Measurements from ENCODE around the gene CAPN15.
"Not testable (repeated sequence)": the region's sequence is repeated elsewhere in the genome, so short reads cannot be mapped to it uniquely, and the experiment has no call there.

CAPN15 gene

GRCh38 chr16:527015-527903 lies at the start of gene CAPN15:
TSS of gene CAPN15 (plus strand) at chr16:527712. CDS start at chr16:546839, 19,127 bp downstream.
- peak; percentile 89 to 97 (median 95) for DNase-seq

DNA sequence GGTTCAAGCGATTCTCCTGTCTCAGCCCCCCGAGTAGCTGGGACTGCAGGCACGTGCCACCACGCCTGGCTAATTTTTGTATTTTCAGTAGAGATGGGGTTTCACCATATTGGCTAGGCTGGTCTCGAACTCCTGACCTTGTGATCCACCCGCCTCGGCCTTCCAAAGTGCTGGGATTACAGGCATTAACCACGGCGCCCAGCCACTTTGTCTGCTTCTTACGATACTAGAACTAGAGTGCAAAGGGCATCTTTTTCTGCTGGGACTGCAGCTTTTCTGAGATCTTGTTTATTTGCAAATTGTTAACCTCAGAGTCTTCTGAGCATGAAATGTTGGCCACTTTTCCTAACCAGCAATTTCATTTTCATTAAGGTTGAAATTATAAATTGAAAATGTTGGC lies 49.2 kb upstream of the CAPN15 start:
- not testable (repeated sequence) for DNase-seq

GRCh38 chr16:482468-483185 lies 44.9 kb upstream of the CAPN15 start:
- no peak for DNase-seq

- DNase-seq = no peak
Observed at GRCh38 chr16:483341-484075, 44.0 kb upstream of the CAPN15 start.

- no peak for DNase-seq
Observed at GRCh38 chr16:489606-490005, 37.9 kb upstream of the CAPN15 start.

DNA sequence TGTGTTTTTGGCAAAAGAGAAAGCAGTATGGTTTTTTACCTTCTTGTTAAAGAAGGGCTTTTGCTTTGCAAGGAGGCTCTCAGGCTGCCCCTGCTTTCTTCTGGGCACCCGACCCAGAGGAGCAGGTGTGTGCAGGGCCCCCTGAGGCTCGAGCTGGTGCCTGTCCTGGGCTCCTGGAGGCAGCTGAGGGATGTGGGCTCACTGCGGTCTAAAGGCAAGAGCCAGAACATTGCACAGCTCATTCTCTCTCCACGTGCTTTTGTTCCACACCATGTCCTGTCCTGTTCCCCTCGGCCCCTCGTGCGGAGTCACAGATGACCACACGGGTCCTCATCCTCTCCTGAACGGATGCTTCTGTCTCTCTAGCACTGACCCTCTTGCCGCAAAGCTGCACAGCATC lies 36.7 kb upstream of the CAPN15 start:
- no peak for DNase-seq

- no peak for DNase-seq
Observed at GRCh38 chr16:491220-491919, 36.1 kb upstream of the CAPN15 start.

DNA sequence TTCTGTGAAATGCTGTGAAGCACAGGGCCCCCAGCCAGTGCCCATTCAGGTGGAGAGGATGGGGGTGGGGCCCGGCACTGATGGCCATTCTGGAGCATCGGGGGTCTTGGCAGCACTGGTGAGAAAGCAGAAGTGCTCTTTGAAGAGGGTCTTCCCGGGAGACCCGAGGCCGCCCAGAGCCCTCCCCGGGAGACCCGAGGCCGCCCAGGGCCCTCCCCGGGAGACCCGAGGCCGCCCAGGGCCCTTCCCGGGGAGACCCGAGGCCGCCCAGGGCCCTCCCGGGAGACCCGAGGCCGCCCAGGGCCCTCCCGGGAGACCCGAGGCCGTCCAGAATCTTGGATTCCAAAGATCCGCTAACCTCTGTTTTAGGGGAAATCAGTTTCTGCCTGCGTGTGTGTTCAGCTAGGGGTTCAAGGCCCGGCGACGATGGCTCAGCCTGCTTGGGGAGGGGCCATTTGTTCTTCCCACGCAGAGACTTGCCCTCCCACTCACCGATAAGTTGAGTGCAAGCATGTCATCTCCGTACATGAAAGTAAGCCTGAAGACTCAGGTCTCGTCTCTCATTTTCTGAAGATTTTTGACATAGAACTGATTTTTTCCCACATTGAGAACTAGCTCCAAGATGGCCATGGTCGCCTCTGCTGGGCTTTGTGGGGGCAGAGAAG lies 35.2 kb upstream of the CAPN15 start:
- peak in 1 of 3 donors; percentile 21 for DNase-seq

GRCh38 chr16:494676-495075 lies 32.8 kb upstream of the CAPN15 start:
- DNase-seq = not testable (repeated sequence)

DNA sequence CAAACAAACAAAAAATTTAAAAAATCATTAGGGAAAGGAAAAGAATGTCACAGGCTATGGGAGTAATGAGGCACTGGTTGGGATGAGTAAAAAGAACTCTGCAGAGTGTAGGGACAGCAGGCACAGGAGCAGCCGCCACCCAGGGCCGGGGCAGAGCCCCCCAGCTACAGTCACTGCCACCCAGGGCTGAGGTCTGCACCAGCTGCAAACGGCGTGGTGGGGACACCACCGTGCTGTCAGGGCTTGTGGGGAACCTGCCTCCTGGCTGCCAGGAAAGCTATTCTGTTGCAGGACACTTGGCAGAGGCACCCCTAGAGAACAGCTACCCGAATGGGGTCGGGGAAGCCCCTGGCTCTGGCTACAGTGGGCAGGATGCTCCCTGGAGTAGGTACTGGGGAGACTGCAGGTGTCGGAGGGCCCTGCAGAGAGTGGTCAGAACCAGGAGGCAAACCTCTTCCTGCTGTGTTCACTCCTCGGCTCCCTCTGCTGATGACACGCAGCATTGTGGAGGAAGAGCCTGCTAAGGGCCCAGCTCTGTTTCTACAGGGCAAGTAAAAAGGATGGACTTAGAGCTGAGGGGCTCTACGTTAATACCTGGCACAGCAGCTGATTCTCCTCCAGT lies 32.3 kb upstream of the CAPN15 start:
- peak; percentile 7 to 37 (median 23) for DNase-seq

DNA sequence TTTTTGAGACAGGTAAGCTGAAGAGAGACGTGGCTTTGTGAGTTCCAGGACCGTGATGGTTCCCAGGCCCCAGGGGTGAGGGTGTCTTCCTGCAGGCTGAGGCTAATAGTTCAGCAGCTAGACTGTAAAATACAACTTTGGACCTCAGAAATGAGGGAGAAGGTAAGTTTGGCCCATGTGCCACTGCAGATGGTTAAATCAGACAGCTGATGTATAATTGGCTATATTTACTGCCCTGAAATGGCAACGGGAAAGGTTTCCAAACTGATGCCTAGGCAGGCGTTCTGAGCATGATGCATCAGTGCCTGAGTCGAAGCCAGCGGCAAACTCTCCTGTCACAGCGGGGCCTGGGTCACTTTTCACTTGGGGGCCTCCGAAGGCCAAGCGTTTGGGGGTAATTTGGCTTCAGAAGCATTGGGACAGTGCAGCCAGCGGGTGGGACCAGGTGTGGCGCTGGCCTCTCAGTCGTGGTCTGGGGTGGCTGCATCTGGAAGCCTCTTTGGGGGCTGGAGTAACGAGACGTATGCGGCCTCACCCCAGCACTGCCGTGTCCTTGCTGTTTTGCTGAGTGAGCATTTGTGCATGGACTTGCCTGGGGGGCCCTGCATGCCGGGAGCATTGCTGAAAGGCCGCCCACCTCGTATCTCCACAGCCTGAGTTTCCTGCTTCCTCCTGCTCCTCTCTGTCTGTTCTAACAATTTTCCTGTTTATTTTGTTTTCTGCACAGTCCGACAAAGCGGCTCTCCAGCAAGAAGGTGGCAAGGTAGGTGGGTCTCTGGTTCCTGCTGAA lies 31.2 kb upstream of the CAPN15 start:
- DNase-seq = no peak

GRCh38 chr16:497258-497657 lies 30.3 kb upstream of the CAPN15 start:
- DNase-seq = no peak

DNA sequence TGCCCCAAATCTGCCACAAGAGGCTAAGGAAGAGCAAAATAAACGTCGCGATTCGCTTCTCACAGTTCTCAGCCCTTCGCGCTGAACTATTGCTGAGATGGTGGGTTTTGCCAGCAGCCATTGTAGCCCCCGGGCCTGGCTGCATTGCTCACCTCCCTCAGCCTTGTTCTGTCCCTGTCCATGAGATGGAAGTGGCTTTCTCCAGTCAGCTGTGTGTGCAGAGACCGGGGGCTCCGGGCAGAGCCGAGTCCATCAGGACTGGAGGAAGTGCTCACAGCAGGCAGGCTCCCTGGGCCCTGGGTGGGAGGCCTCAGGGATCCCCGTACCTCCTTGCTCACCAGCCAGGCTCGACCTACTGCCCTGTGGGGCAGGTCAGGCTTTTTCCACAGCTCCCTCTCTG lies 27.6 kb upstream of the CAPN15 start:
- DNase-seq = no peak

DNA sequence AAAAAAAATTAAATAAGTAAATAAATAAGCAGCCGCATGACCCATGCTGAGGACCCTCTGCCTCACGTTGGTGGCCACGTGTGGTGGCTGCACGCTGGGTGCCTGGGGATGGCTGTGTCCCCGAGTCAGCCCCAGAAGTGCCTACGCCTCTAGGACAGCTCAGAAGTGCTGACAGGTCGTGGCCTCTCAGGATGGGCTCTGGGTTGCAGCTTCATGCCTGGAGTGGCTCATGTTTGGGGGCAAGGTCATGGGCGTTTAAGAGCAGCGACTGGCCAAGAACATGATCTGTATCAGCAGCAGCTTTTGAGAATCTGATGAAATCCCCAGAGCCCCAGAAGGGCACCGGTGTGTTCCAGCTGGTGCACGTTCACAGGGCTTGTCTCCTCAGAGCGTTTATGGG lies 26.8 kb upstream of the CAPN15 start:
- DNase-seq = no peak

DNA sequence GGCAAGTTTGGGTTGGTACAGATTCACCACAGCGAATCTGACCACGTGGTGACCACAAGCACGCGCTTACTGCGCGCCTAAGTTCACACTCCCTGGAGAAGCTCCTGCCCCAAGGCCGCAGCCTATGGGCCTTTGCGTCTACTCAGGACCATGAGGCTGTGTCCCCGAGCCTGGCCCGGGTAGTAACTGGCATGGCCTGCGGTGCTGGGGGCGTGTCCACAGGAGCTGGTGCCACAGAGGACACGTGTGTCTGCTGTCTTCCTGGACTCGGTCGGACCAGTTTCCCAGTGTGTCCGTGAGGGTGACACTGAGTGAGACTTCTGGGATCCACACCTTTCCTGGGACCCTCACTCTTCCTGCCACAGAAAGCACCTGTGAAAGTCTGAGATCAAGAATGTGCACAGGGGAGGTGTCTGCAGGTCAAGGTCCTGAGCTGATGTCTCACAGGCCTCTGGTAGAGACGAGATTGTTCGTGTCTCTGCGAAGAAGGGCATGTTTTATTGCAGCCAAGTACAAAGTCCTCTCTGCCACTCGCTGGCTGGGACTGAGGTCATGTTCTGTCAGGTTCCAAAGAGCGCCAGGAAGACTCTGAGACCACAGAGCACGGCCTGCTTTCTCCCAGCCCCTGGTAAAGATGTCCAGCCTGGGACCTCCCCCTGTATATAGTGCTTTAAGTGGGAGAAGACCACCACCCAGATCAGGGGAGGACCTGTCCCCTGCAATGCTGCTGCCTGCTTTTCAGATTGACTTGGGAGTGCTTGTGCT lies 25.2 kb upstream of the CAPN15 start:
- DNase-seq = no peak

GRCh38 chr16:503150-504071 lies 24.1 kb upstream of the CAPN15 start:
- DNase-seq = no peak

GRCh38 chr16:505479-506245 lies 21.9 kb upstream of the CAPN15 start:
- DNase-seq = no peak

DNA sequence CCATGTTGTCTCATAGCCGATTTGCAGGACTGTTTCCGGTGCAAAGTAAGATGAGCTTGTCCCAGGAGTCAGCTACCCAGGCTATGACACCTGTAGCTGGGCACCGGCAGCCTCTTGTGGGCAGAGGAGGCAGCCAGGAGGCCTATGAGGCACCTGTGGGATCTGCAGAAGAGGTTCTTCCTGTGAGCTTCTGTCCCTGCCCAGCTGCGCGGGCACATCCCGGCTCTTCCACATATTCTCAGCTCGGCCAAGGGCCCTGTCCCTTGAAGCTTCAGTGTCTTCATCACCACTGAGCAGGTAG lies 21.3 kb upstream of the CAPN15 start:
- DNase-seq = no peak

Data from suppressor macrophage treated with lipopolysaccharide for 1 hour (primary cell).